GM12878 (cell line): ENCODE data around the gene MED13. TPM values are rescaled to one million over a fixed set of nuclear protein-coding genes. Genes with fewer than 3 reads are reported as not detected.

Experiments
- ATAC-seq: fragments of 200-7000 bp; cut with Tn5 transposase; 3 replicates; pipeline ENCODE4 v1.9.1; 2020; ENCODE audit warnings: mild to moderate bottlenecking, moderate library complexity
- BruUV-seq: library from RNA; stranded (reverse); fragments of 400-500 nt; replicated peaks from 2 replicates; lab custom pipeline; 2021; lab: Mats Ljungman, UMichigan
- CTCF ChIA-PET: fragments of 300-600 bp; sonication (Branson Sonifier 250); formaldehyde crosslinking; extraction: SDS; loops from one replicate; lab custom pipeline; 2021; ENCODE audit warnings: inconsistent platforms; lab: Yijun Ruan, JAX
- POLR2A ChIA-PET: fragments of 350-600 bp; formaldehyde crosslinking; extraction: SDS; loops from one replicate; lab custom pipeline; 2021; ENCODE audit warnings: inconsistent platforms; lab: Charles Lee
- RAD21 ChIA-PET: fragments of 300-600 bp; sonication (Branson Sonifier 250); formaldehyde crosslinking; loops from one replicate; lab custom pipeline; 2023; ENCODE audit warnings: antibody characterized with exemption; ENCODE audit not compliant: unreplicated experiment; lab: Charles Lee
- SMC1A ChIA-PET: fragments of 300-600 bp; sonication (Branson Sonifier 250); formaldehyde crosslinking; loops from one replicate; lab custom pipeline; 2023; ENCODE audit not compliant: unreplicated experiment, uncharacterized antibody; lab: Charles Lee
- DNase-seq: peaks from one replicate; pipeline ENCODE4 v3.0.0-alpha.2; 2011; ENCODE audit warnings: low read depth, low spot score
- FAIRE-seq: peaks from 3 replicates; lab custom pipeline; 2011; peaks lifted over from hg19 to GRCh38; lab: Jason Lieb, UNC
- H2AFZ ChIP-seq: 2 replicates; pipeline ENCODE4 v1.6.0; 2011; ENCODE audit warnings: low read depth, low read length, control low read depth; ENCODE audit not compliant: control insufficient read depth
- H3K27ac ChIP-seq: 2 replicates; pipeline ENCODE4 v1.5.1; 2011; ENCODE audit warnings: control low read depth; ENCODE audit not compliant: control insufficient read depth, insufficient read depth
- H3K27me3 ChIP-seq, 2 experiments: replicated peaks in 1 of 2; 2 replicates each; pipeline versions ENCODE4 v1.6.0 to v1.6.1; 2011; ENCODE audit warnings: low read length in 1 of 2; ENCODE audit not compliant: control insufficient read depth in 2 of 2, insufficient read depth in 2 of 2
- H3K36me3 ChIP-seq, 2 experiments: 2 replicates each; pipeline ENCODE4 v1.5.1; 2011; ENCODE audit warnings: low read length in 1 of 2; ENCODE audit not compliant: control insufficient read depth in 2 of 2, insufficient read depth in 2 of 2
- H3K4me1 ChIP-seq: 2 replicates; pipeline ENCODE4 v1.6.1; 2011; ENCODE audit warnings: mild to moderate bottlenecking, low read length, moderate library complexity, mixed read lengths; ENCODE audit not compliant: control insufficient read depth, insufficient read depth
- H3K4me2 ChIP-seq: 2 replicates; pipeline ENCODE4 v1.6.0; 2011; ENCODE audit warnings: control low read depth; ENCODE audit not compliant: control insufficient read depth, insufficient read depth
- H3K4me3 ChIP-seq: fragments of 200-600 bp; sonication (generic); 2 replicates; pipeline ENCODE4 v1.5.1; 2016
- H3K79me2 ChIP-seq: 2 replicates; pipeline ENCODE4 v1.6.0; 2011; ENCODE audit warnings: low read length; ENCODE audit not compliant: control insufficient read depth, insufficient read depth
- H3K9ac ChIP-seq: 2 replicates; pipeline ENCODE4 v1.8.0; 2011; ENCODE audit warnings: low read length, control low read depth, mixed read lengths; ENCODE audit not compliant: control insufficient read depth, insufficient read depth
- H3K9me3 ChIP-seq: replicated peaks from 3 replicates; pipeline ENCODE4 v1.5.1; 2011; ENCODE audit warnings: mild to moderate bottlenecking, low read length; ENCODE audit not compliant: control insufficient read depth, insufficient read depth
- H4K20me1 ChIP-seq: 2 replicates; pipeline ENCODE4 v1.6.0; 2011; ENCODE audit not compliant: control insufficient read depth, insufficient read depth
- ATF7 ChIP-seq: fragments of 450-650 bp; IDR thresholded peaks from 2 replicates; pipeline ENCODE4 v1.6.1; 2016; ENCODE audit warnings: low read depth, mild to moderate bottlenecking
- CBX5 ChIP-seq: sonication (generic); IDR thresholded peaks from 2 replicates; pipeline ENCODE4 v1.6.1; 2016; ENCODE audit warnings: low read depth, moderate library complexity, mild to moderate bottlenecking, inconsistent platforms
- DPF2 ChIP-seq: fragments of 450-650 bp; IDR thresholded peaks from 2 replicates; pipeline ENCODE4 v1.6.1; 2017; ENCODE audit warnings: mild to moderate bottlenecking
- EZH2 ChIP-seq: IDR thresholded peaks from 2 replicates; pipeline ENCODE4 v1.6.1; 2012; ENCODE audit warnings: low read depth, mild to moderate bottlenecking, control low read depth, inconsistent platforms, low read length, borderline replicate concordance; ENCODE audit not compliant: control insufficient read depth
- IKZF2 ChIP-seq, 2 experiments: fragments of 450-650 bp; IDR thresholded peaks; 2 replicates each; pipeline ENCODE4 v1.6.1; 2017; ENCODE audit warnings: mild to moderate bottlenecking in 2 of 2, moderate library complexity in 2 of 2
- MTA3 ChIP-seq: IDR thresholded peaks from 2 replicates; pipeline ENCODE4 v1.6.1; 2012; ENCODE audit warnings: low read length, inconsistent platforms, borderline replicate concordance
- MYB ChIP-seq: fragments of 150-350 bp; IDR thresholded peaks from 2 replicates; pipeline ENCODE4 v1.6.1; 2014; ENCODE audit warnings: mild to moderate bottlenecking, low read depth, low read length, borderline replicate concordance
- NFYB ChIP-seq: IDR thresholded peaks from 2 replicates; pipeline ENCODE4 v1.6.1; 2011; ENCODE audit warnings: low read depth, mild to moderate bottlenecking, low read length, improper control_type of control experiment, moderate library complexity; ENCODE audit not compliant: insufficient read depth
- POLR2AphosphoS2 ChIP-seq: IDR thresholded peaks from 2 replicates; pipeline ENCODE4 v1.6.1; 2011; ENCODE audit warnings: low read depth, mild to moderate bottlenecking, low read length, improper control_type of control experiment, moderate library complexity
- SMC3 ChIP-seq: IDR thresholded peaks from 2 replicates; pipeline ENCODE4 v1.6.1; 2011; ENCODE audit warnings: low read length, improper control_type of control experiment, borderline replicate concordance
- SPI1 ChIP-seq: IDR thresholded peaks from 2 replicates; pipeline ENCODE4 v1.6.1; 2011; ENCODE audit warnings: low read depth, mild to moderate bottlenecking, low read length, moderate library complexity, borderline replicate concordance; ENCODE audit not compliant: insufficient read depth
- TAF1 ChIP-seq: IDR thresholded peaks from 2 replicates; pipeline ENCODE4 v1.6.1; 2011; ENCODE audit warnings: mild to moderate bottlenecking, low read depth, low read length, borderline replicate concordance
- YY1 ChIP-seq: IDR thresholded peaks from 2 replicates; pipeline ENCODE4 v1.6.1; 2011; ENCODE audit warnings: low read depth, mild to moderate bottlenecking, low read length
- ZBTB4 ChIP-seq: fragments of 450-650 bp; formaldehyde crosslinking; IDR thresholded peaks from 2 replicates; pipeline ENCODE4 v1.4.0; 2022; ENCODE audit warnings: mild to moderate bottlenecking, moderate library complexity
- ZNF274 ChIP-seq: IDR thresholded peaks from one replicate; pipeline ENCODE4 v1.8.0; 2011; ENCODE audit not compliant: insufficient read length, insufficient read depth
- WGBS: methylation state at CpG from one replicate; pipeline ENCODE4 v1.1.6; 2016; ENCODE audit warnings: low lambda C conversion rate; ENCODE audit not compliant: insufficient replicate concordance, insufficient coverage; ENCODE audit errors: missing lambda C conversion rate; 5-methylcytosine and 5-hydroxymethylcytosine counted together
- in situ Hi-C: fragments of 300-500 bp; cut with MboI; formaldehyde crosslinking; loops from 9 replicates; pipeline ENCODE4 v1.14.3; 2018; ENCODE audit warnings: mixed read lengths
- intact Hi-C: fragments of 100-400 bp; cut with micrococcal nuclease; formaldehyde crosslinking; loops from one replicate; pipeline ENCODE4 v1.14.2; 2022; ENCODE audit not compliant: unreplicated experiment
- polyA plus RNA-seq, 11 experiments: library from polyadenylated mRNA; depleted of rRNA in 4 of 11; unstranded in 6 of 11; stranded (reverse) in 5 of 11; fragments of >200 nt; fragmentation: Nextera tagmentation in 4 of 11; fragmentation: Illumina TruSeq in 1 of 11; extraction: Ambion mirVana in 4 of 11; extraction: Trizol in 1 of 11; gene quantifications; 1 replicate in 1 of 11; 2 replicates in 10 of 11; pipeline versions ENCODE4 v1.2.1 to v1.2.3, GENCODE V29; 2011 to 2016; ENCODE audit warnings: inconsistent platforms in 2 of 11, missing spikeins in 2 of 11, low read depth in 1 of 11
- total RNA-seq, 4 experiments: library from RNA; depleted of rRNA in 3 of 4; stranded (reverse); fragments of >200 nt in 3 of 4; fragmentation: Illumina TruSeq in 1 of 4; extraction: Trizol in 1 of 4; gene quantifications; 2 replicates each; pipeline versions ENCODE4 v1.2.1 to v1.2.3, GENCODE V29; 2013 to 2021
- TF ChIP-seq, protein P1 (sequence below): fragments of 450-650 bp; IDR thresholded peaks from 2 replicates; pipeline ENCODE4 v1.6.1; 2016; ENCODE audit warnings: mild to moderate bottlenecking
- TF ChIP-seq, protein P2 (sequence below): fragments of 150-350 bp; IDR thresholded peaks from 2 replicates; pipeline ENCODE4 v1.6.1; 2014; ENCODE audit warnings: mild to moderate bottlenecking, low read depth, low read length

Gene MED13
- total and polyA plus RNA-seq, 10 of the 15 experiments (the other 5 are each of a cell fraction or from before 2014, with no cell fraction given) = 4.6 to 49.7 (median 21.3) TPM

GRCh38 chr17:62080647-62081046, 15.6 kb upstream of the MED13 start:
- SMC1A ChIA-PET = interaction anchor here (1.7 kb wide), 1 partner anchor 29 kb away, joined by 6 read pairs; no protein-coding TSS in a partner anchor
- H3K9ac ChIP-seq = no peak overlapping the region
- no peaks in the 10 kb centered on the region for H4K20me1 ChIP-seq
- RAD21 ChIA-PET = no interaction called here
- no peaks in the 10 kb centered on the region for H3K36me3 ChIP-seq
- no peaks in the 10 kb centered on the region; a peak in 1 of 4 replicates for H3K27me3 ChIP-seq
- 74% methylated on average over 4 of the region's 4 CpGs for WGBS
- DNase-seq (no peak), FAIRE-seq (no peak), ATAC-seq (no peak)
- H3K9me3 ChIP-seq = no peaks in the 10 kb centered on the region
- peaks cover 5% of the 10 kb centered on the region; the same call in 1 of the 2 replicates for H3K4me1 ChIP-seq
- CTCF ChIA-PET = interaction anchor here (0.7 to 7.3 kb wide), 3 partner anchors 13 to 29 kb away, joined by 3 to 45 read pairs (median 4); no protein-coding TSS in a partner anchor
- no peak overlapping the region for H3K27ac ChIP-seq
- no peak overlapping the region for H3K4me2 ChIP-seq
- in situ Hi-C loops = no loop called here
- H3K79me2 ChIP-seq = no peaks in the 10 kb centered on the region
- POLR2A ChIA-PET = no interaction called here
- BruUV-seq = no TSS peak
- no peak overlapping the region for H3K4me3 ChIP-seq
- intact Hi-C loops = no loop called here
- H2AFZ ChIP-seq = no peak overlapping the region
- TF ChIP-seq YY1 (no peak), NFYB (no peak), DPF2 (no peak), TAF1 (no peak), ZBTB4 (CRISPR knock-in tag) (no peak), CBX5 (no peak), MTA3 (no peak), ZNF274 (no peak), IKZF2 (IDR thresholded peaks at IDR 0.05) (no peak), MYB (no peak), SPI1 (no peak), EZH2 (no peak), ATF7 (no peak), POLR2AphosphoS2 (no peak), SMC3 (no peak)
- TF ChIP-seq, protein P1, sequence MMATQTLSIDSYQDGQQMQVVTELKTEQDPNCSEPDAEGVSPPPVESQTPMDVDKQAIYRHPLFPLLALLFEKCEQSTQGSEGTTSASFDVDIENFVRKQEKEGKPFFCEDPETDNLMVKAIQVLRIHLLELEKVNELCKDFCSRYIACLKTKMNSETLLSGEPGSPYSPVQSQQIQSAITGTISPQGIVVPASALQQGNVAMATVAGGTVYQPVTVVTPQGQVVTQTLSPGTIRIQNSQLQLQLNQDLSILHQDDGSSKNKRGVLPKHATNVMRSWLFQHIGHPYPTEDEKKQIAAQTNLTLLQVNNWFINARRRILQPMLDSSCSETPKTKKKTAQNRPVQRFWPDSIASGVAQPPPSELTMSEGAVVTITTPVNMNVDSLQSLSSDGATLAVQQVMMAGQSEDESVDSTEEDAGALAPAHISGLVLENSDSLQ = no peak
- TF ChIP-seq, protein P2, sequence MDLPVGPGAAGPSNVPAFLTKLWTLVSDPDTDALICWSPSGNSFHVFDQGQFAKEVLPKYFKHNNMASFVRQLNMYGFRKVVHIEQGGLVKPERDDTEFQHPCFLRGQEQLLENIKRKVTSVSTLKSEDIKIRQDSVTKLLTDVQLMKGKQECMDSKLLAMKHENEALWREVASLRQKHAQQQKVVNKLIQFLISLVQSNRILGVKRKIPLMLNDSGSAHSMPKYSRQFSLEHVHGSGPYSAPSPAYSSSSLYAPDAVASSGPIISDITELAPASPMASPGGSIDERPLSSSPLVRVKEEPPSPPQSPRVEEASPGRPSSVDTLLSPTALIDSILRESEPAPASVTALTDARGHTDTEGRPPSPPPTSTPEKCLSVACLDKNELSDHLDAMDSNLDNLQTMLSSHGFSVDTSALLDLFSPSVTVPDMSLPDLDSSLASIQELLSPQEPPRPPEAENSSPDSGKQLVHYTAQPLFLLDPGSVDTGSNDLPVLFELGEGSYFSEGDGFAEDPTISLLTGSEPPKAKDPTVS = no peak
